B cell (primary cell): ENCODE results near the gene CPD. TPM values are rescaled to one million over a fixed set of nuclear protein-coding genes. Genes with fewer than 3 reads are reported as not detected.
"Not testable (repeated sequence)": the region's sequence is repeated elsewhere in the genome, so short reads cannot be mapped to it uniquely, and the experiment has no call there.

Experiments
- ATAC-seq: fragments of 200-7000 bp; cut with Tn5 transposase; one replicate; pipeline ENCODE4 v1.10.0; 2021; ENCODE audit warnings: low read depth, mild to moderate bottlenecking, moderate number of reproducible peaks, moderate library complexity
- CTCF ChIA-PET: fragments of 350-600 bp; sonication (Branson Sonifier 250); formaldehyde crosslinking; loops from one replicate; lab custom pipeline; 2021; ENCODE audit warnings: antibody characterized with exemption, inconsistent platforms; lab: Charles Lee
- POLR2A ChIA-PET: fragments of 350-600 bp; sonication (Branson Sonifier 250); formaldehyde crosslinking; loops from one replicate; lab custom pipeline; 2021; ENCODE audit warnings: antibody characterized with exemption; lab: Charles Lee
- DNase-seq: peaks from one replicate; pipeline ENCODE4 v3.0.0; 2013
- H2AFZ ChIP-seq: 2 replicates; pipeline ENCODE4 v1.6.1; 2012; ENCODE audit warnings: mild to moderate bottlenecking, low read depth, low read length; ENCODE audit not compliant: insufficient read depth, poor library complexity, severe bottlenecking
- H3K27ac ChIP-seq, 2 donors: 1 replicate in 1 of 2; 2 replicates in 1 of 2; pipeline ENCODE4 v1.5.1; 2012 to 2013; ENCODE audit warnings: low read length in 2 of 2, mild to moderate bottlenecking in 2 of 2, moderate library complexity in 1 of 2
- H3K27me3 ChIP-seq, 4 experiments: fragments of 200-600 bp in 1 of 4; sonication (generic) in 1 of 4; replicated peaks in 1 of 4; 1 replicate in 2 of 4; 2 replicates in 2 of 4; pipeline versions ENCODE4 v1.6.1 to v1.7.0; 2013 to 2016; ENCODE audit warnings: low read length in 3 of 4, mild to moderate bottlenecking in 2 of 4, mixed read lengths in 1 of 4, moderate library complexity in 1 of 4; ENCODE audit not compliant: insufficient read depth in 4 of 4, control insufficient read depth in 3 of 4; ENCODE audit errors: control extremely low read depth in 1 of 4
- H3K36me3 ChIP-seq, 2 experiments: replicated peaks in 1 of 2; 1 replicate in 1 of 2; 2 replicates in 1 of 2; pipeline versions ENCODE4 v1.6.1 to v1.7.1; 2013; ENCODE audit warnings: low read length in 1 of 2; ENCODE audit not compliant: insufficient read depth in 2 of 2, control insufficient read depth in 1 of 2; ENCODE audit errors: control extremely low read depth in 1 of 2, extremely low read depth in 1 of 2
- H3K4me1 ChIP-seq, 2 donors: fragments of 200-600 bp in 1 of 2; sonication (generic) in 1 of 2; 1 replicate in 1 of 2; 2 replicates in 1 of 2; pipeline versions ENCODE4 v1.5.1 to v1.6.1; 2013 to 2017; ENCODE audit warnings: low read length in 2 of 2; ENCODE audit not compliant: control insufficient read depth in 2 of 2, insufficient read depth in 2 of 2
- H3K4me2 ChIP-seq: replicated peaks from 2 replicates; pipeline ENCODE3; 2012; ENCODE audit warnings: mild to moderate bottlenecking, low read depth, low read length; ENCODE audit not compliant: poor library complexity, severe bottlenecking
- H3K4me3 ChIP-seq, 5 experiments: fragments of 200-600 bp in 1 of 5; sonication (generic) in 1 of 5; 1 replicate in 3 of 5; 2 replicates in 2 of 5; pipeline versions ENCODE4 v1.5.1 to v1.7.0; 2011 to 2016; ENCODE audit warnings: low read length in 4 of 5, mild to moderate bottlenecking in 4 of 5, low read depth in 2 of 5, control low read depth in 1 of 5, moderate library complexity in 1 of 5; ENCODE audit not compliant: insufficient read depth in 1 of 5; ENCODE audit errors: control extremely low read depth in 1 of 5, extremely low read depth in 1 of 5
- H3K79me2 ChIP-seq: fragments of 200-600 bp; sonication (generic); one replicate; pipeline ENCODE4 v1.6.0; 2016; ENCODE audit warnings: low read length; ENCODE audit not compliant: control insufficient read depth, insufficient read depth
- H3K9ac ChIP-seq: fragments of 200-600 bp; sonication (generic); 2 replicates; pipeline ENCODE4 v1.6.1; 2017; ENCODE audit warnings: mild to moderate bottlenecking, low read length, moderate library complexity
- H3K9me3 ChIP-seq, 3 donors: one replicate each; pipeline versions ENCODE4 v1.6.1 to v1.7.1; 2013; ENCODE audit warnings: low read length in 2 of 3; ENCODE audit not compliant: control insufficient read depth in 2 of 3, insufficient read depth in 1 of 3; ENCODE audit errors: control extremely low read depth in 1 of 3
- H4K20me1 ChIP-seq: 2 replicates; pipeline ENCODE4 v1.6.0; 2012; ENCODE audit warnings: mild to moderate bottlenecking, low read length; ENCODE audit not compliant: insufficient read depth, control insufficient read depth, poor library complexity, severe bottlenecking
- H3K27ac Mint-ChIP-seq: one replicate; pipeline ENCODE4 v1.8.0; 2021; ENCODE audit warnings: mixed read lengths
- H3K27me3 Mint-ChIP-seq: one replicate; pipeline ENCODE4 v1.8.0; 2021; ENCODE audit warnings: mixed read lengths
- H3K4me1 Mint-ChIP-seq: one replicate; pipeline ENCODE4 v1.8.0; 2021; ENCODE audit warnings: mixed read lengths
- H3K4me3 Mint-ChIP-seq: one replicate; pipeline ENCODE4 v1.8.0; 2021; ENCODE audit warnings: mixed read lengths
- H3K9me3 Mint-ChIP-seq: one replicate; pipeline ENCODE4 v1.8.0; 2022; ENCODE audit warnings: mixed read lengths; ENCODE audit not compliant: insufficient read depth
- CTCF ChIP-seq: fragments of 200-600 bp; IDR thresholded peaks from one replicate; pipeline ENCODE4 v1.8.0; 2022; ENCODE audit warnings: antibody characterized with exemption, mild to moderate bottlenecking
- EZH2 ChIP-seq: IDR thresholded peaks from 2 replicates; pipeline ENCODE4 v1.6.1; 2012; ENCODE audit warnings: borderline replicate concordance, low read depth, mild to moderate bottlenecking, moderate library complexity, low read length; ENCODE audit not compliant: insufficient read depth, poor library complexity, severe bottlenecking
- WGBS: methylation state at CpG from one replicate; pipeline ENCODE4 v1.1.5; 2013; ENCODE audit warnings: missing lambda C conversion rate; ENCODE audit not compliant: insufficient coverage; 5-methylcytosine and 5-hydroxymethylcytosine counted together
- intact Hi-C: fragments of 100-400 bp; cut with micrococcal nuclease; formaldehyde crosslinking; loops from one replicate; pipeline ENCODE4 v1.10.0; 2022
- polyA plus RNA-seq: library from polyadenylated mRNA; depleted of rRNA; stranded (reverse); fragments of >200 nt; gene quantifications from 2 replicates; pipeline ENCODE4 v1.2.3, GENCODE V29; 2012
- total RNA-seq, 2 donors: library from RNA; stranded (reverse); fragments of 120-200 nt in 1 of 2; gene quantifications; 1 replicate in 1 of 2; 2 replicates in 1 of 2; pipeline versions ENCODE4 v1.2.3 to v1.2.4, GENCODE V29; 2013 to 2022

The CPD gene
- total and polyA plus RNA-seq, 2 donors (not counting 1 experiment from before 2014, with no cell fraction given): 1.5 to 15.6 TPM

- ChIA-PET CTCF (no interaction called here), POLR2A (no interaction called here)
- no peak overlapping the region for H3K4me3 ChIP-seq
- Mint-ChIP-seq H3K4me3 (no peak overlapping the region), H3K27me3 (no peaks in the 10 kb centered on the region), H3K9me3 (no peaks in the 10 kb centered on the region), H3K4me1 (no peaks in the 10 kb centered on the region), H3K27ac (no peak overlapping the region)
- H3K79me2 ChIP-seq: no peaks in the 10 kb centered on the region
- intact Hi-C loops: no loop called here
- H3K9ac ChIP-seq: no peak overlapping the region
- no peak overlapping the region for H3K4me2 ChIP-seq
- ATAC-seq (no peak), DNase-seq (no peak)
- no peaks in the 10 kb centered on the region for H3K4me1 ChIP-seq
- H2AFZ ChIP-seq: no peak overlapping the region
- no peaks in the 10 kb centered on the region for H3K9me3 ChIP-seq
- TF ChIP-seq EZH2 (no peak), CTCF (no peak)
- H3K36me3 ChIP-seq: no peaks in the 10 kb centered on the region
- no peaks in the 10 kb centered on the region for H3K27me3 ChIP-seq
- no peaks in the 10 kb centered on the region for H4K20me1 ChIP-seq
- no peak overlapping the region for H3K27ac ChIP-seq
Observed at GRCh38 chr17:30415491-30415890, 36.8 kb downstream of the CPD start.

- H3K9ac ChIP-seq, H3K79me2 ChIP-seq, H3K27me3 ChIP-seq, H3K36me3 ChIP-seq, H4K20me1 ChIP-seq, H3K27ac ChIP-seq, DNase-seq, H3K4me3 ChIP-seq, H3K4me2 ChIP-seq, H2AFZ ChIP-seq, H3K9me3 ChIP-seq, H3K4me3 Mint-ChIP-seq, H3K4me1 Mint-ChIP-seq, POLR2A ChIA-PET, H3K27ac Mint-ChIP-seq, H3K4me1 ChIP-seq, H3K27me3 Mint-ChIP-seq, intact Hi-C loops, CTCF ChIA-PET, H3K9me3 Mint-ChIP-seq, ATAC-seq: not testable (repeated sequence)
- 100% methylated on average over 1 of the region's 1 CpG for WGBS
Observed at GRCh38 chr17:30418070-30418469, 39.3 kb downstream of the CPD start.
